ENCODE measurements around the gene AFAP1L2.
A peak's percentile ranks its signal among the peaks of the same experiment; 100 is the strongest.
"Not testable (repeated sequence)": the region's sequence is repeated elsewhere in the genome, so short reads cannot be mapped to it uniquely, and the experiment has no call there.

AFAP1L2 gene

DNA sequence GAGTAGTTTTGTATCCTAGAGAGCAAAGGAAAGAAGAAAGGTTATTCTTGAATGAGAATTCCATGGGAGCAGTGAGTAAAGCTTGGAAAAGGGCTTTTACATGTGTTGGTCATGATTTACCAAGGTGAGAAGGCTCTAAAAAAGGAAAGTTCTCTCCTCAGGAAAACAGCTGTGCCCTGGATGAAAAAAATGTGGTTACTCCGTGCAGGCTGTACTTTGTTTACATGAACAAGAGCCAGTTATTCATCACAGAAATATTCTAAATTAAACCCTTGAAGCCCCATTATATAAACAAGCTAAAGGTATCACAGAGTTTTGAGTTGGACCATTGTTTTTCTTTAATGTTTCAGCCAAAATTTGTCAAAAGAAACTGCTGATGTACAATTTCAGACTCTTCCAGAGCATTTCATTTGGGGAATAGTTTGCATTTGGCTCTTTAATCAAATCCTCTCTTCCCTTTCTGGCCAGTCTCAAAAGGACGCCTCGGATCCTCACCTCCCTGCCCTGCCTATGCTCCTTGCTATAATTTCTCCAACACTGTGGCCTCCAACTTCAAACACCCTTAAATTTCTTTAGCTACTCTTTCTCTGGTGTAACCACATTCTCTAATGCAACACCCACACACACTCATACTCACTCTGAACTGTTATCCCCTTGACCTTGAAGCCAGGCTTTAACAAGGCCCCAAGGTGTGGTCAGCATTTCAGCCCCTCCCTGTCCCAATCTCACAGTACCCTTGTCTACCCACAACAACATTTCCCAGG lies 47.4 kb downstream of the AFAP1L2 start:
- DNase-seq = no peak

DNA sequence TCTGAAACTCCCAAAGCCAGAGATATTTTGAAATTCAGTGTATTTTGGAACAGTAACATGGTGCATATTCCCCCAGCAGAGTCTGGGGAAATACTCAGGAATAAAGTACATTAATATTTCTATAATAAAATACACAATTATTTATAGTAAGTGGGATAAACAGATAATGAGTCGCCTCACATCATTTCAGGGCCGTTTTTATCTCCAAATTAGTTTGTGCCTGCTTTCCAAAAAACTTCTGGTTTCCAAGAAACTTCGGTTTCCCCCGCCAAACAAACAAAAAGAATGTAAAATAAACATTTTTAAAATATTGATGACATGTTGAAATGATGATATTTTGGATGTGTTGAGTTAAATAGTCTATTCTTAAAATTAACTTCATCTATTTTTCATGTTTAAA lies 48.2 kb downstream of the AFAP1L2 start:
- DNase-seq = no peak

DNA sequence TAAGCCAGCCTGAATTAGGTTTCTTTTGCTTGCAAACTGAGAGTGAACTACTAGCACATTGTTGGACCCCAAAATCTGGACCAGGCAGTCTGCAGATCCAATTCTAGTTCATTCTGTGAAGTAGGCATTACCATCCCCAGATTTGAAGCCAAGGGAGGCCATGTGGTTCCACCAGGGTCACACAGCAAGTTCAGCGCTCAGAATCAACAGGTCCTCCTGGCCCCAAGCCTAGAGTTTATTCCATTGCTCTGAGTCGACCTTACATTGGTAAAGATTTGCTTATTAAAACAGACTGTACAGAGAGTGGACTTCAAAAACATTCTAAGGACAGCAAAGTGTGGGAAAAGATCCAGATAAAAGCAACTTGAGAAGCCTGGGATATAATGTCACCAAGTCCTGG lies 50.9 kb downstream of the AFAP1L2 start:
- no peak for DNase-seq

DNA sequence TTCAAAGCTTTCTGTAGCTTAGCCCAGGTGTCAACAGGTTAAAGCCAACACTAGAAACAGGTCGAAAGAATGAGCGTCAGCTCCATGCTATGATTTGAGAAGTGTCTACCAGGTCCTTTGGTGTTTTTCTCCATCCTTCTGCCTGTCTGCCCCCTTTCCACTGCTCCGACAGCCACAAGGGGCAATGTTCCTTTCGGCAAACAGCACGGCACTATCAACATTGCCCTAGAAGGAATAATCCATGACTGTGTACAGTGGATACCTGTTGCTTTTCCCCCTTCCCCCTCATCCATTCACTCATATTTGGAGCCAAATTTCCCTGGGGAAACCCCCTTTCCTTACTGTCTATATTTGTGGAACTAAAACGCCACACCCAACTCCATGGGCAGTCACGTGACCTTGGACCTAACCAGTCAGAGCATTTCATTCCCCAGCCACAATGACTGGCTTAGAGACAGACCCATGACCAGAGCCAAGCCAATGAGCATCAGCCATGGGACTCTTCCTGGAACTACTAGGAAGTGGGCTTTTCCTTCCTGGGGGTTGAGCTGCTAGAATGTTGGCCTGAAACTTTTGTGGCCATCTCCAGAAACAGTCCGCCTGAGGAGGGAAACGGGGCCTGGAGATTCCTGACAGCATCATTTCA lies 51.5 kb downstream of the AFAP1L2 start:
- peak in 1 of 2 experiments; percentile 21 for DNase-seq

DNA sequence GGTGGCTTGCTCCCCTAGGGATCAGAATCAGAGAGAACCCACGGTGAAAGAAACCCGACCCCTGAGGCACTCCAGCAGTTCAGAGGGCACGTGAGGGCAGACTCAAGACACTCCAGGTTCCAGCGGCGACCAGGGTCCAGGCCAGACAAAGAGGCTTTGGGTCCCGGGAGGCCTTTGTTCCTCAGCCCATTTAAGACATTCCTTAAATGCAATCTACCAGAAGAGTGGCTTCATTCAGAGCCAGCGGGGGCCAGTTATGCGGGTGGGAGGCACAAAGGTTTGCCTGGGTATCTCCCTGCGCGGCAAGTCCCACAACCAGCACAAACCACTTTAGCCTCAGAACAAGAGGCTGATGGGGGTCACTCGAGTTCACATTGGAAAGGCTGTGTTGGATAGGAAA lies 53.6 kb downstream of the AFAP1L2 start:
- DNase-seq = no peak

DNA sequence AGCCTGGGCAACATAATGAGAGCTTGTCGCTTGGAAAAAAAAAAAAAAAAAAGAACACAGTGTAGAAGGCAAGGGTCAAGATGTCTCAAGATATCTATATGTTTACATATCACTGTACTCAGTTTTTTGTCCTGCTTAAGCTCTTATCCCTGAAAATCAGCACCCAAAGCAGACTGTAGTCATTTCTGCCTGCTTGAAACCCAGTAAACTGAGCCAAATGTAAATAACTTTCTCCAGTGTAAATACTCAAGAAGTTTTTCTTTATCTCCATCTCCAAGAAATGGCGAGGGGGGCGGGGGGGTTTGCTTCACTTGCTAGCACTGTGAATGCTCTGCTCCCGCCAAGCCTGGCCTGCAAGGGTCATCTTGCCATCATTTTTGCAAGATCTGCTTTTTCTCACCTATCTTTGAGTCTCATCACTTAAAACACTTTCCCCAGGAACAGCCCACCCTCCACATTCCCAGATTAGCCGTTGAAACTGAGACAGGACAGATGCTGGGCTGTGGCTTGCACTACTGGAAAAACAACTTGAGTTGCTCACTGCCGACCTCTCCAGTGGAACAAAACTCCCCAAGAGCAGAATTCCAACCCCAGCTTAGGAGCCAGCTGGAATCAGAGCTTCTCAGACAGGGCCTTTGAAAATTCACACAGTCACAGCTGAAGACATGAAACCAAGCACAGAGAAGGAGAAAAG lies 54.6 kb downstream of the AFAP1L2 start:
- DNase-seq = no peak

DNA sequence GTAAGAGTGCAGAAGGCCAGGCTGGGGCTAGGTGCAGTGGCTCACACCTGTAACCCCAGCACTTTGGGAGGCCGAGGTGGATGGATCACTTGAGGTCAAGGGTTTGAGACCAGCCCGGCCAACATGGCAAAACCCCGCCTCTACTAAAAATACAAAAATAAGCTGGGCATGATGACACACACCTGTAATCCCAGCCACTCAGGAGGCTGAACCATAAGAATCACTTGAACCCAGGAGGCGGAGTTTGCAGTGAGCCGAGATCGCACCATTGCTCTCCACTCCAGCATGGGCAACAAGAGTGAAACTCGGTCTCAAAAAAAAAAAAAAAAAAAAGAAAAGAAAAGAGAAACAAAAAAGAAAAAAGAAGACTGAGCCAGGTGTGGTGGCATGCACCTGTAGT lies 55.2 kb downstream of the AFAP1L2 start:
- not testable (repeated sequence) for DNase-seq

DNA sequence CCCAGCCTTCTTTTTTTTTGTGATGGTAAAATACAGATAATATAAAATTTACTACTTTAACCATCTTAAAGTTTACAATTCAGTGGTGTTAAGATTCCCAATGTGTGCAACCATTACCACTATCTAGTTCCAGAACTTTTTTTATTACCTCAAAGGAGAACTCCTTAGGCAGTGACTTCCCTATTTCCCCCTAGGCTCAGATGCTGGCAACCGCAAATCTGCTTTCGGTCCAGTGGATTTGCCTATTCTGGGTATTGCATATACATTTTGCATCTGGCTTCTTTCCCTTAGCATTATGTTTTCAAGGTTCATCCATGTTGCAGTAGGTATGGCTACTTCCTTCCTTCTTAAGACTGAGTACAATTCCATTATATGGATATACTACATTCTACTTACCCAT lies 56.5 kb downstream of the AFAP1L2 start:
- DNase-seq = no peak

DNA sequence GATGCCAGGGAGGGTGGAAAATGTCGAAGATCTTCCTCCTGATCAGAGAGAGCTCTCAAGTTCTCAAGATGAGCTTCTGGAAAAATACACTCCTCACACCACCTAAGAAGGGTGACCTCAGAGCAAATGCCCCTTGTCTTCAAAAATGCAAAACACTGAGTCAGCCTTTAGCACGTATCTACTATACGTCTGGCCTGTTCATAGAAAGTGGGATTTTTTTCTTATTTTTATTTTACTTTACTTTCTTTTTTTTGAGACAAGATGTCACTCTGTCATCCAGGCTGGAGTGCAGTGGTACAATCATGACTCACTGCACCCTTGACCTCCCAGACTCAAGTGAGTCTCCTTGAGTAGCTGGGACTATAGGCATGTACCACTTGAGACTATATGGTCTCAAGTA lies 57.1 kb downstream of the AFAP1L2 start:
- DNase-seq = no peak

DNA sequence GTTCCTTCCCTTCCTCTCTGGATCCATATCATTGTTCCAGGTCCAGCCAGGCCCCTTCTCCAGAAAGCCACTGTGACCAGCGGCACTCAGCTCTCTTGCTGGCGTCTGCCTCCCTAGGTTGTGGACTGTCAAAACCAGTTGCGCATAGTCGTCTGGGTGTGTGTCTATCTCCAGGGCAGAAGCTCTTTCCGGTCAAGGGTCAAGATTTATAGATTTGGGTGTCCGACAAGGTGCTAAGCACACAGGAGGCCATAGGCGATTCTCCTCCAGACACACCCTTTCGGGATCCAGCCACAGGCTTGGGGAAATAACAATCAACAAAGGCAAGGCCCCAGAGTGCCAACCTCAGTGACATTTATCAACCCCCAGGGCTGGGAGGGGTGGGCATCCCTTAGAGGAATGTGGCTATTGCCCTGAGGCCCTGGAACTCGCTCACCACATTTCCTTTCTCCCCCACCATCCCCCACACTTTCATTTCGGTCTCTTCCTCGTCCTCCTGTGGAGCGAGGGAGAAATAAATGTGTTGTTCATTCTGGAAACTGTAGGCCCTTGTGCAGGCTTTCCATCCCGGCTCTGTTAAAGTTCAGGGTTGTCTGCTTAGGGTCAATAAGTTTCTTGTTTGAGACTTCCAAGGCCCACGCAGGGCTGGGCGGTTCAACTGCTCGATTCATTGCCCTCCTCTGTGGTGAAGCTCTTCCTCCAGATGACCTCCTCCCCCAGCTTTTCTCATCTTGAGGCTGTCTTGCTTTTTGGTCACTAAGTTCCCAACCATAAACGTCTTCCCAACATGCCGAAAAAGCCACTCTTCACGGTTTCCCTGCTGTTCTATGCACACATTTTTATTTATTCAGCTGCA lies 57.9 kb downstream of the AFAP1L2 start:
- DNase-seq = no peak

DNA sequence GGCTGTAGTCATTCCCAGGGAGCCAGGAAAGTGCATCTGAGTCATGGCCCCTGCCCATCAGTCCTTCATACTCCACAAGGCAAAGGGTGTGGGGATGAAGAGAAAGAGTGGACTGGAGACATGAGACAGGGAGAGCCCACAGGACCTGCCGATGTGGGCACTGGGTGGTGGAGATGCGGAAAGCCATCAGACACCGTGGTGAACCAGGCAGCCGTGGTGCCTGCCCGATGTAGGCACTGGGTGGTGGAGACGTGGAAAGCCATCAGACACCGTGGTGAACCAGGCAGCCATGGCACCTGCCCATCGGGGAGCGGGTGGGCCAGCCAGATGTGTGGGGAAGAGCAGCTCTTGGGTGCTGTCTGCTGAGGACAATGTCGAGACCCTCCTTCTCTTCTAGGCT lies 58.6 kb downstream of the AFAP1L2 start:
- DNase-seq = no peak

DNA sequence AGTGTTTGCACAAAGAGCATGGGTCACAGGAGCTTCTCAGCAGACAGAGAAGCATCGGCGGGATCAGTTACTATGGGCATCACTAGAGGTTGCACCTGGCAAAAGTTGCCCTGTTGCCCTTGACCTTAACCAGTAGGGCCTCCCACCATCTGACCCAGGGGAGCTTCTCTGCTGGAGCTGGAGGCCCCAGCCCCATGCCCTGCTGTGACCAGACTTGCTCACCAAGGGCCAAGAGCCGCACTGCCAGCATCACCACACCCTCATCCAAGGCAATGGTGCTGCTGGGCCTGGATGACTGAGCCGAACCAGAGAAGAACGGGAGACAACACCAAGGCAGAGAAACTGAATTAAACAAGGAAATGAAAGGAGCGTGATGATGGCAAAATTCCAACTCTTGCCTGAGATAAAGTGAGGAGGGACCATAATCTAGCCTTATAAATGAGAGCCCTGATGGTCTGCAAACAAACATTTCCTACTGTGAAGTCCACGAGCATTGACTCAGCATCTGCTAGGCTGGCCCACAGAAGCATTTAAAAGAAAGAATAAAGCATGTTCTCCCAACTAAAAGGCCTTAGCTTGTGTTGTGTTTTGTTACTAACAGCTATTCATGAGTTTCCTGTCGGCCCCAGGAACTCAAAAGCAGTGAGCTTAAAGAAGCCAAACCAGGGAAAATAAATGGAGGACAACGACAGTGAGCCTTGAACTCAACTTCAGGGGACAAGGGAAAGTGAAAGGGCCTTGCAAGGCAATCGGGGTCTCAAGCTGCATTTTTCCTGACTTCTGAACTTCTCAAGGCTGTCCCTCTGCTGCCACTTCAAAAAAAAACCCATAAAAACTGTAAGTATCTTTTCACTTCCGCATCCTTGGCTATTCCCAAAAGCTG lies 60.4 kb downstream of the AFAP1L2 start:
- no peak for DNase-seq

DNA sequence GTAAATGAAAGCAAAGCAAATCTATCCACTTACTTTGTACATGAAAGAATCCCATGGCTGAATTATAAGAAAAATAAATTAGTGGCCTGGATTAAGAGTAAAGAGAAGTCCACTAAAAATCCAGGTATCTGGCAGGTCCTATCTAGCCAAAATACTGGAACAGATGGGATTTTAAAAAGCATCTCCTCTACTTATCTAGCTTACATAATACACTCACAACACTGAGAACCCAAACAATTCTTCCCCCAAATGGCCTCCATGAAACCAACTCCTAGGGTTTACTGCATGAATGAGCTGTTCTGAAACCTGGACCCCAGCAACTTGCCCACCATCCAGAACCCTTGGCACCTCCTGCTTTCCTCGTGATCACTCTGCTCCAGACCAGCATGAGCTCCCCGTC lies 61.3 kb downstream of the AFAP1L2 start:
- no peak for DNase-seq

DNA sequence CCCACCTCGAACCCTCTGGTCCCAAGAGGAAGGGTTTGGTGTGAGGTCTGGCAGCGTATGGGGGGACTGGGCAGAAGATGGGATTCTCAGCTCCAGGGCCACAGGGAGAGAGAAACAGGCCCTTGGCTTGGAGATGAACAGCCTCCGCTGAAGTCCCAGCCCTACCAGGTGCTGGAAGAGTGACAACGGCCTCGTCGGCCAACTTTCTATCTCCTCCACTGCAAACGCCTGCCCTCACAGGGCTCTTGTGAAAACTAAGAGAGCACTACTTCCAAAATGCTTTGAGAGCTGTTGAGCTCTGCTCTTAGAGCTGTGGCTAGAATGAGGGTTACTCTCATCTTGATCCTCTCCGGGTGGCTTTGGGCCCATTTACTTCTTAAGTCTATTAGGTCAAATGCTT lies 63.5 kb downstream of the AFAP1L2 start:
- no peak for DNase-seq

DNA sequence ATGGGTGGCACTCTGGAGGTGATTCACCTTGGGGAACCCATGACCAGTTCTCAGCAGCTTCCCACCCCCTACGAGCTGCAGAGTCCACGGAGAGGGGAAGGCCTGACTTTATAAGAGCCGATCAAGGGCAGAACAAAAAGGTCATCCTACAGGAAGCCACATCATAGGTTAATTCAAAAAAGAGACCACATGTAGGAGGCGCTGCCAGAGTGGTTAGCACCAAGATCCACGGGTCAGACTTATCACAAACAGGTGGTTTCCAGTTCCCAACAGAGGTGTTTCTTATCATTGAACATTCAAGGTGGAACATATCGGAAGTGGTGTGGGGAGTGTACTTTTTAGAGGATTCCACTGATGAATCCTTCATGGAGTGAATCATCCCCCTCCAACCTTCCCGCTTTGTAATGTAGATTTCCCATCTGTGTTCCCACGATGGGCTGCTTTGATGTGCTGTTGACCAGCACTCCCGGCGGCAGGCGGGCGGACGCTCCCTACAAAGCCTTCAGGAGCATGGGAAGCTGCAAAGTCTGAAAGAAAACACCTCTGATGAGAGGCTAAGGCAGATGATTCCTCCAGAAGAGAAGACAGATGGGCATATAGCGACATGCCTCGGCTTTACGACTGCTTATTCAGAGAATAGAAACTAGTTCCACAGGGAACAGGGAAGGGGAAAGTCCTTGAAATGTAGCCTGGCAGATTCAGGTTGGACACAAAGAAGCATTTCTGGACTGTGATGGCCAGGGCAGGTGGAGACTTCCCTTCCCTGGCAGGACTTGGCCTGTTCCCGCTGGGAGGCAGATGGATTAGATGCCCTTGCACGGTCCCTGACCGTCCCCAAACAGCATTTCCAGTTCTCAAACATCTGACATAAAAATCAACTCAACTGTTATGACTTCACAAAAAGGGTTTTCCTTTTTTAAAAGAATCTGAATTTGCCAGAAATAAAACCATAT lies 66.5 kb downstream of the AFAP1L2 start:
- DNase-seq = no peak

DNA sequence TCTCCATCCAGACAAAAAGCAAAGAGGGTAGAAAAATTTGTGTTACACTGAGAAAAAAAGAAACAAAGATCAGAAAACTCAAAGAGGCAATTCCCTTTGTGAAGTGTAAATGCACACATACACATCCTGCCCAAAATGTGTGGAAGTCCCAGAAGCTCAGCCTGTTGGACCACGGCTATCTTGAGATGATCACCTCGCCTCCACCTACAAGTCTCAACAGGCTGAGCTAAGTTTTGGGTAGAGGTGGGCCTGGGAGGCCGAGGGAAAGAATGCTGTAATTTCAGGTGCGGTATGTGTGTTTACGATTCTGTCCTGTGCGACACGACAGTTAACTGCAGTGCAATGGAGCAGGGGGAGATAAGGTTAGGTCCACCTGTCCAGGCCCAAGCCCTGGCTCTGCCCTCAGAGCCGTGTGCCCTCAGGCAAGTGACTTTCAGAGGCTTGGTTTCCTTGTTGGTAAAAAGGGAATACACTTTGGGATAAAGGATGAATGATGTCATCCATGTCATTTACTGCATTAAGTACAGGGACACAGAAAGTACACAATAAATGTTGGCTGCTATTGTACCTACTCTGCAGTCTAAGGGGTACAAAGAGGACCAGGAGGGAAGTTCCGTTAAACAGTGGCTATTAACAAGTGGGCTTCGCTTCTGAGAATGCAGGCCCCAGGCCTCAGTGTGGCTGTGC lies 67.3 kb downstream of the AFAP1L2 start:
- no peak for DNase-seq

DNA sequence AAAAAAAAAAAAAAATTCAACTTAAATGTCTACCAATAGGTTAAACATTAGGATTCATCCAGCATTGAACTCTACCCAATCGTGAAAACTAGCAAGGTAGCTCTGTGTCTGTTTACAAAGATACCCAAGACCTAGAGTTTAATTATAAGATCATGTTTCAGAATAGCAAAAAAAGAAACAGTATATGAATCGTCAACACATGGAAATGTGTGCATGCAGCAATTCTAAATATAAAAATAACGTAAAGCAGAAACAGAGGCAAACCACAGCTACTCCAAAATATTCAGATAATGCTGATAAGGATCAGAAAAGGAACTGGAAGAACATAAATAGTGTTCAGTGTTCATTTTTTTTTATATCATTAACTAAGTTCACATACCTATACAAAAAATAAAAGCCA lies 68.7 kb downstream of the AFAP1L2 start:
- no peak for DNase-seq

DNA sequence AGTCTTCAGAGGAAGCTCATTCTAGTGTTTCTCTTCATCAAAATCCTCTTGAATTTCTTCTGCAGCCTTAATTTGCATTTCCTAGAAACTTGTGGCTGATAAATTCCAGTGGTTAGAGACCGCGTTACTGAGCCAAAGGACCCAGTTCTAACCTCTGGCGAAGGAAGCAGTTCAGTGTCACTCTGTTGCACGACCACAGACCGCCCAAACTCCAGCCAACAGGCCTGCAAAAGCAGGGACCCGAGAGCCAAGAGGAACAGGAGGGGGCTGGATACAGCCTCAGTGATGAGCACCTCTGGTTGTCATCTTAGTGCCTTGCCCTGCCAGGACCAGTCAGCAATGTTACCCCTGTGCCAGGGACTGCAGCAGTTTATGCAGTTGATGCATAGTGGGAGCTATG lies 70.0 kb downstream of the AFAP1L2 start:
- no peak for DNase-seq

DNA sequence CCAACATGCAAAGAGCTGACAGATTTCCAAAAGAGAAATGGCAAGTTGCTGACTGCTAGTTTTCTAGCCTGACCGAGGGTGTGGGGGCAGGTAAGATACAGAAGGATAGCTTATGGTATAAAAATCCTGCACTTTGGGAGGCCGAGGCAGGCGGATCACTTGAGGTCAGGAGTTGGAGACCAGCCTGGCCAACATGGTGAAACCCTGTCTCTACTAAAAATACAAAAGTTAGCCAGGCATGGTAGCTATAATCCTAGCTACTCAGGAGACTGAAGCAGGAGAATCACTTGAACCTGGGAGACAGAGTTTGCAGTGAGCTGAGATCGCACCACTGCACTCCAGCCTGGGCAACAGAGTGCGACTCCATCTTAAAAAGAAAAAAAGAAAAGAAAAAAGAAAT lies 70.9 kb downstream of the AFAP1L2 start:
- not testable (repeated sequence) for DNase-seq

All from NCI-H446 (cell line).